Spleen (tissue), 11 donors: ENCODE results near the gene TSPYL6. TPM values are rescaled to one million over a fixed set of nuclear protein-coding genes. Genes with fewer than 3 reads are reported as not detected.

Experiments
- DNase-seq: peaks from one replicate; pipeline ENCODE4 v3.0.0-alpha.2; 2020
- H3K27ac ChIP-seq, 8 donors: fragments of 200-600 bp; sonication (generic) in 7 of 8; 1 replicate in 4 of 8; 2 replicates in 4 of 8; pipeline versions ENCODE4 v1.5.0 to v1.8.0; 2016 to 2021; ENCODE audit warnings: inconsistent platforms in 4 of 8, mild to moderate bottlenecking in 4 of 8, moderate library complexity in 1 of 8
- H3K27me3 ChIP-seq, 7 donors: fragments of 200-600 bp; sonication (generic) in 6 of 7; replicated peaks in 1 of 7; 1 replicate in 4 of 7; 2 replicates in 3 of 7; pipeline versions ENCODE4 v1.5.0 to v1.8.0; 2016 to 2021; ENCODE audit warnings: inconsistent platforms in 3 of 7, mild to moderate bottlenecking in 1 of 7
- H3K36me3 ChIP-seq, 6 donors: fragments of 200-600 bp; sonication (generic) in 5 of 6; 1 replicate in 4 of 6; 2 replicates in 2 of 6; pipeline versions ENCODE4 v1.5.0 to v1.8.0; 2016 to 2021; ENCODE audit warnings: inconsistent platforms in 2 of 6
- H3K4me1 ChIP-seq, 6 donors: fragments of 200-600 bp; sonication (generic) in 5 of 6; 1 replicate in 3 of 6; 2 replicates in 3 of 6; pipeline versions ENCODE4 v1.5.0 to v1.8.0; 2016 to 2021; ENCODE audit warnings: inconsistent platforms in 3 of 6
- H3K4me3 ChIP-seq, 8 donors: fragments of 200-600 bp; sonication (generic) in 7 of 8; 1 replicate in 4 of 8; 2 replicates in 4 of 8; pipeline versions ENCODE4 v1.5.0 to v1.8.0; 2016 to 2021; ENCODE audit warnings: inconsistent platforms in 4 of 8, mild to moderate bottlenecking in 4 of 8, moderate library complexity in 2 of 8
- H3K9me3 ChIP-seq, 8 donors: fragments of 200-600 bp; sonication (generic) in 7 of 8; 1 replicate in 4 of 8; 2 replicates in 4 of 8; pipeline versions ENCODE4 v1.5.0 to v1.8.0; 2016 to 2021; ENCODE audit warnings: inconsistent platforms in 4 of 8
- CTCF ChIP-seq, 11 experiments: fragments of 200-600 bp in 7 of 11; fragments of 450-650 bp in 4 of 11; sonication (generic) in 4 of 11; IDR thresholded peaks in 8 of 11; conservative IDR thresholded peaks in 3 of 11; 1 replicate in 7 of 11; 2 replicates in 4 of 11; pipeline versions ENCODE4 v1.4.0 to v1.8.0; 2016 to 2021; ENCODE audit warnings: antibody characterized with exemption in 11 of 11, inconsistent platforms in 4 of 11, mild to moderate bottlenecking in 1 of 11
- POLR2A ChIP-seq, 3 donors: fragments of 450-650 bp; IDR thresholded peaks; one replicate each; pipeline ENCODE4 v1.5.1; 2017; ENCODE audit warnings: antibody characterized with exemption in 3 of 3, mild to moderate bottlenecking in 1 of 3
- POLR2AphosphoS5 ChIP-seq, 3 donors: sonication (generic); formaldehyde crosslinking; IDR thresholded peaks; one replicate each; pipeline ENCODE4 v1.5.1; 2017; ENCODE audit warnings: antibody characterized with exemption in 3 of 3
- WGBS, 5 donors: extraction: QIAGEN DNeasy Blood & Tissue Kit in 3 of 5; methylation state at CpG; one replicate each; pipeline versions ENCODE4 v1.1.5 to v1.1.7; 2013 to 2018; 5-methylcytosine and 5-hydroxymethylcytosine counted together
- intact Hi-C: fragments of 100-400 bp; cut with DNase I; formaldehyde crosslinking; loops from one replicate; pipeline ENCODE4 v1.15.0; 2023; ENCODE audit warnings: low total_unique reads
- polyA plus RNA-seq, 3 donors: library from polyadenylated mRNA; stranded (reverse); fragments of 200-250 nt; gene quantifications; one replicate each; pipeline ENCODE4 v1.2.1, GENCODE V29; 2013
- total RNA-seq, 7 donors: library from RNA; depleted of rRNA in 3 of 7; stranded (reverse); fragments of >200 nt in 3 of 7; fragmentation: NEBNext Ultra II Directional in 4 of 7; extraction: Animal tissue kit (Norgen Biotek cat#: 25700) in 4 of 7; gene quantifications; one replicate each; pipeline versions ENCODE4 v1.1.0 to v1.2.1, GENCODE V29; 2016 to 2021
- donor health status: healthy with polysubstance abuse.
- donor health status: DM: no; HTN: no; CAD: no; lungs with moderate emphysema.
- donor health status: DM: no; HTN: no; CAD: no.
- donor health status: Bipolar disorder and iron deficiency.
- donor health status: healthy.
- donor health status: DM: no; HTN: no; CAD: no.
- donor health status: DM: yes; HTN: yes; CAD: no.

TSPYL6 gene
- total and polyA plus RNA-seq, 10 donors, result 0.14 to 0.33 TPM; not detected in 8

- Histone ChIP-seq H3K9me3 (peaks cover 0 to 10% (median 0%) of the 10 kb centered on the region in 8 donors), H3K36me3 (peaks cover 0 to 17% (median 2%) of the 10 kb centered on the region in 6 donors), H3K4me1 (no peaks in the 10 kb centered on the region), H3K27me3 (no peaks in the 10 kb centered on the region), H3K4me3 (no peak overlapping the region), H3K27ac (no peak overlapping the region)
- no peak for TF ChIP-seq POLR2A (IDR thresholded peaks at IDR 0.05)
- DNase-seq, result no peak
- intact Hi-C loops, result no loop called here
Observed at GRCh38 chr2:54254180-54254579, 1.8 kb downstream of the TSPYL6 start.

- Histone ChIP-seq H3K27me3 (no peaks in the 10 kb centered on the region), H3K36me3 (peaks cover 0 to 3% (median 0%) of the 10 kb centered on the region in 6 donors), H3K4me1 (no peaks in the 10 kb centered on the region), H3K27ac (no peak overlapping the region), H3K4me3 (no peak overlapping the region), H3K9me3 (no peaks in the 10 kb centered on the region)
- intact Hi-C loops, result no loop called here
- TF ChIP-seq CTCF (IDR thresholded peaks at IDR 0.05 in 8 of 11, conservative IDR thresholded peaks at IDR 0.05 in 3 of 11) (no peak), POLR2AphosphoS5 (IDR thresholded peaks at IDR 0.05) (no peak), POLR2A (IDR thresholded peaks at IDR 0.05) (no peak)
- DNase-seq, result no peak
Observed at GRCh38 chr2:54249629-54250028, 6.4 kb downstream of the TSPYL6 start.

GRCh38 chr2:54247115-54247514 is 8.9 kb downstream of the TSPYL6 start:
- Histone ChIP-seq H3K27me3 (no peaks in the 10 kb centered on the region), H3K36me3 (no peaks in the 10 kb centered on the region), H3K4me1 (no peaks in the 10 kb centered on the region), H3K9me3 (no peaks in the 10 kb centered on the region), H3K27ac (no peak overlapping the region), H3K4me3 (no peak overlapping the region)
- no peak for TF ChIP-seq POLR2A (IDR thresholded peaks at IDR 0.05)
- TF ChIP-seq POLR2AphosphoS5 (IDR thresholded peaks at IDR 0.05), result no peak
- TF ChIP-seq CTCF (IDR thresholded peaks at IDR 0.05 in 8 of 11, conservative IDR thresholded peaks at IDR 0.05 in 3 of 11), result no peak
- DNase-seq, result no peak
- 77 to 93% (median 87%) methylated on average over 1 of the region's 1 CpG for WGBS, 5 donors
- intact Hi-C loops, result no loop called here

- H3K9me3 ChIP-seq, result peaks cover 0 to 7% (median 0%) of the 10 kb centered on the region in 8 donors
- H3K27me3 ChIP-seq, result no peaks in the 10 kb centered on the region
- no peak overlapping the region for H3K4me3 ChIP-seq
- intact Hi-C loops, result no loop called here
- no peak for DNase-seq
- H3K36me3 ChIP-seq, result no peaks in the 10 kb centered on the region
- 62 to 86% (median 66%) methylated on average over 5 of the region's 5 CpGs for WGBS, 5 donors
- H3K27ac ChIP-seq, result peak overlapping the region in 1 of 8 donors; percentile 0
- no peak for TF ChIP-seq CTCF (IDR thresholded peaks at IDR 0.05 in 8 of 11, conservative IDR thresholded peaks at IDR 0.05 in 3 of 11)
- TF ChIP-seq POLR2AphosphoS5 (IDR thresholded peaks at IDR 0.05), result no peak
- H3K4me1 ChIP-seq, result no peaks in the 10 kb centered on the region
Observed at GRCh38 chr2:54240515-54241469, 15.2 kb downstream of the TSPYL6 start.
